ENCODE measurements around the gene SMYD5. TPM values are rescaled to one million over a fixed set of nuclear protein-coding genes. Genes with fewer than 3 reads are reported as not detected.

Gene SMYD5
- total and polyA plus RNA-seq, 10 donors = 12.3 to 27.1 (median 17.8) TPM

DNA sequence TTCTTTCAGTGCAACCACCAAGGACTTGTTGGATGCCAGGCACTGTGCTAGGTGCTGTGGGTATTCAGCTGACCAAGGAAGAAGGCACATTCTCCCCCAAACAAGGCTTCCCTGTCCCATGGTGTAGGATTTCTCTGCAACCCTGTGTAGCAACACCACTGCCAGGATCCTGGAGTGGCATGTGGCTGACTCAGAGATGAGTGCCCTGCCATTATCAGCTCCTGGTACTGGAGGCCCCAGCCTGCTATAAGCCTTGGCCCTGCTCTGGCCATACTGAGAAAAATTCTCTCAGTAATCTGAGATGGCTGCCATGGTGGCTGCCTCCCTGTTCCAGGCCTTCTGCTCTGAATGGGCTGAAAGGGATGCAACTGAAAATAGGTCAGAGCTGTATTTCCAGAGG is 4.3 kb downstream of the SMYD5 start:
- Histone ChIP-seq H3K4me3 (no peak overlapping the region), H3K36me3 (peaks cover 0 to 52% (median 42%) of the 10 kb centered on the region in 6 donors), H3K27ac (no peak overlapping the region), H3K27me3 (replicated peaks in 1 of 7) (no peaks in the 10 kb centered on the region), H3K4me1 (peaks cover 13 to 25% (median 20%) of the 10 kb centered on the region in 6 donors), H3K9me3 (no peaks in the 10 kb centered on the region)
- TF ChIP-seq, protein P1, sequence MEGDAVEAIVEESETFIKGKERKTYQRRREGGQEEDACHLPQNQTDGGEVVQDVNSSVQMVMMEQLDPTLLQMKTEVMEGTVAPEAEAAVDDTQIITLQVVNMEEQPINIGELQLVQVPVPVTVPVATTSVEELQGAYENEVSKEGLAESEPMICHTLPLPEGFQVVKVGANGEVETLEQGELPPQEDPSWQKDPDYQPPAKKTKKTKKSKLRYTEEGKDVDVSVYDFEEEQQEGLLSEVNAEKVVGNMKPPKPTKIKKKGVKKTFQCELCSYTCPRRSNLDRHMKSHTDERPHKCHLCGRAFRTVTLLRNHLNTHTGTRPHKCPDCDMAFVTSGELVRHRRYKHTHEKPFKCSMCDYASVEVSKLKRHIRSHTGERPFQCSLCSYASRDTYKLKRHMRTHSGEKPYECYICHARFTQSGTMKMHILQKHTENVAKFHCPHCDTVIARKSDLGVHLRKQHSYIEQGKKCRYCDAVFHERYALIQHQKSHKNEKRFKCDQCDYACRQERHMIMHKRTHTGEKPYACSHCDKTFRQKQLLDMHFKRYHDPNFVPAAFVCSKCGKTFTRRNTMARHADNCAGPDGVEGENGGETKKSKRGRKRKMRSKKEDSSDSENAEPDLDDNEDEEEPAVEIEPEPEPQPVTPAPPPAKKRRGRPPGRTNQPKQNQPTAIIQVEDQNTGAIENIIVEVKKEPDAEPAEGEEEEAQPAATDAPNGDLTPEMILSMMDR (IDR thresholded peaks at IDR 0.05 in 8 of 11, conservative IDR thresholded peaks at IDR 0.05 in 3 of 11) = no peak
- no peak for TF ChIP-seq POLR2A (IDR thresholded peaks at IDR 0.05)
- TF ChIP-seq POLR2AphosphoS5 (IDR thresholded peaks at IDR 0.05) = no peak
- intact Hi-C loops (cut with DNase I; ENCODE audit: low total_unique reads) = no loop called here
- no peak for DNase-seq

DNA sequence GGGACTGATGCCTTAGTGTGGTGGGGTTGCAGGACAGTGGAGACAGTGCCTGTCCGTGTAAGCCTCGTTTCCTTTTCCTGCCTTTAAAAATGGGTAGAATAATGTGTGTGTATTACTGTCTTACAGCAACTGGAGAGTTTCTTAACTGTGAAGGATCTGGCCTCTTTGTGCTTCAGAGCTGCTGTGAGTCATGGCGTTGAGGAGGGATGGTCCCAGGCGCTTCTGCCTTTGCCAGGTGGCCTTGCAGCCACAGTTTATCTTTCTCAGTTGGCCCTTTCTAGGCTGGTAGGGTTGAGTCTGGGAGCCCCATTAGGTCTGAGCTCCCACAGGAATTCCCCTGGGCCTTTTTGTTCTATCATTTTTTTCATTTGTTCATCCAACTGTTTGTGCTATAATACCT is 9.8 kb downstream of the SMYD5 start:
- TF ChIP-seq POLR2AphosphoS5 (IDR thresholded peaks at IDR 0.05) (no peak), POLR2A (IDR thresholded peaks at IDR 0.05) (no peak)
- TF ChIP-seq, protein P1 (IDR thresholded peaks at IDR 0.05 in 8 of 11, conservative IDR thresholded peaks at IDR 0.05 in 3 of 11) = no peak
- Histone ChIP-seq H3K9me3 (no peaks in the 10 kb centered on the region), H3K4me1 (peaks cover 0 to 17% (median 6%) of the 10 kb centered on the region in 6 donors), H3K27ac (no peak overlapping the region), H3K27me3 (replicated peaks in 1 of 7) (no peaks in the 10 kb centered on the region), H3K4me3 (no peak overlapping the region), H3K36me3 (peaks cover 0 to 100% (median 73%) of the 10 kb centered on the region in 6 donors)
- WGBS, 5 donors = 79 to 91% (median 86%) methylated on average over 4 of the region's 4 CpGs
- DNase-seq = no peak
- intact Hi-C loops (cut with DNase I; ENCODE audit: low total_unique reads) = no loop called here

DNA sequence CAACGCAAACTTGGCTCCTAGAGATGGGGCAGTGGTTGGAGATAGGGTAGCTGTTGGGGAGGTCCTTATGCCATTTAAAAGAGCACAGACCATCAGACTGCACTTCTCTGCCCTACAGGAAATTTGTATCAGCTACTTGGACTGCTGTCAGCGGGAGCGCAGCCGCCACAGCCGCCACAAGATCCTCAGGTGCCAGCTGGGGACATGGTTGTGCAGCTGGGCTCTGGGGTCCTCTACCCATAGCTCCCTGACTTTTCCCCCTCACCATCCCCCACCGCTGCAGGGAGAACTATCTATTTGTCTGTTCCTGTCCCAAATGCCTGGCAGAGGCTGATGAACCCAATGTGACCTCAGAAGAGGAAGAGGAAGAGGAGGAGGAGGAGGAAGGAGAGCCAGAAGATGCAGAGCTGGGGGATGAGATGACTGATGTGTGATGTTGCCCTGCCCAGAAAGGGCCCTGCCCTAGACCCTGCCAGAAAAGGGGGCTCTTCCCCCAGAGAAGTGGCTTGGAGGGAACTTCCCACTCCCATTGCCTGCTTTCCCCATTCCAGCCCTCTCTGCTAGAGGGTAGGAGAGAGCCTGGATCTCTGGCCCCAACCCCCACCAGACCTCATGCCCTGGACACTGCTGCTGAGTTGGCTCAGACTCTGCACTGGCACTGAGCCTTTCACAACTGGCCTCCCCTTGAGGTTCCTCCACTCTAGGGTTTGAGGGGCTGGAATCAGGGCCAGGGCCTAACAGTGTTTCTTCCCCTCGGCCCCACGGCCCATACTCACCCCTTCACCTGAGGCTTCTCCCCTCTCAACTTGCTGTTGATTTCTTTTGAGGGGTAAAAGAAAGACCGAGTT is 11.7 kb downstream of the SMYD5 start:
- DNase-seq = no peak
- intact Hi-C loops (cut with DNase I; ENCODE audit: low total_unique reads) = no loop called here
- H3K27ac ChIP-seq = peak overlapping the region in 5 of 8 donors; percentile 11 to 70 (median 52)

DNA sequence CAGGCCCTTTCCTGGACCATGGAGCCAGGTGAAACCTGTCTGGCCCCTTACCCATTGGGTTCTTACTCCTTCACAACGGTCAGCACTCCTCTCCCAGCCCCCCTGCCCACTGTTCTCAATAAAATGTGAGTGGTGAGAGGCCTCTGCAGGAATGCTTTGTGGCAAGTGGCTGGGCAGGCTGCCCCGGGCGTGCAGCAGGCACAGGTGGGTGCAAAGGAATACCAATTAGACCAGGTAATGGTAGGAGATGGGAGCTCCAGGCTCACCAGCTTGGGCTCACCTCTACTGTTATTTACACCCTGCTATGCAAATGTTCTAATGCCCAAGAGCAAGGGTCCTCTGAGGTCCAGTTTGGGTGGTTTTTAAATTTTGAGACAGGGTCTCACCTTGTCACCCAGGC is 13.0 kb downstream of the SMYD5 start:
- TF ChIP-seq POLR2AphosphoS5 (IDR thresholded peaks at IDR 0.05) = no peak
- TF ChIP-seq, protein P1 (IDR thresholded peaks at IDR 0.05 in 8 of 11, conservative IDR thresholded peaks at IDR 0.05 in 3 of 11) = no peak
- no peak for TF ChIP-seq POLR2A (IDR thresholded peaks at IDR 0.05)
- H3K4me1 ChIP-seq = peaks cover 0 to 18% (median 6%) of the 10 kb centered on the region in 6 donors
- no peak for DNase-seq
- H3K4me3 ChIP-seq = no peak overlapping the region
- H3K9me3 ChIP-seq = no peaks in the 10 kb centered on the region
- H3K27ac ChIP-seq = peak overlapping the region in 3 of 8 donors; percentile 52 to 70 (median 61)
- H3K27me3 ChIP-seq (replicated peaks in 1 of 7) = no peaks in the 10 kb centered on the region
- intact Hi-C loops (cut with DNase I; ENCODE audit: low total_unique reads) = no loop called here
- 84 to 96% (median 94%) methylated on average over 3 of the region's 3 CpGs for WGBS, 5 donors
- H3K36me3 ChIP-seq = peaks cover 0 to 82% (median 49%) of the 10 kb centered on the region in 6 donors

More for the DNA sequence above, 11.7 kb downstream of the SMYD5 start:
- TF ChIP-seq POLR2A (IDR thresholded peaks at IDR 0.05) (no peak), POLR2AphosphoS5 (IDR thresholded peaks at IDR 0.05) (peak in 1 of 3 donors; percentile 8)
- no peaks in the 10 kb centered on the region for H3K9me3 ChIP-seq
- peaks cover 0 to 17% (median 6%) of the 10 kb centered on the region in 6 donors for H3K4me1 ChIP-seq
- peaks cover 0 to 95% (median 62%) of the 10 kb centered on the region in 6 donors for H3K36me3 ChIP-seq
- WGBS, 5 donors = 51 to 62% (median 54%) methylated on average over 9 of the region's 9 CpGs
- no peak overlapping the region for H3K4me3 ChIP-seq
- H3K27me3 ChIP-seq (replicated peaks in 1 of 7) = no peaks in the 10 kb centered on the region
